ENCODE measurements around the gene SNCAIP.

SNCAIP gene

DNA sequence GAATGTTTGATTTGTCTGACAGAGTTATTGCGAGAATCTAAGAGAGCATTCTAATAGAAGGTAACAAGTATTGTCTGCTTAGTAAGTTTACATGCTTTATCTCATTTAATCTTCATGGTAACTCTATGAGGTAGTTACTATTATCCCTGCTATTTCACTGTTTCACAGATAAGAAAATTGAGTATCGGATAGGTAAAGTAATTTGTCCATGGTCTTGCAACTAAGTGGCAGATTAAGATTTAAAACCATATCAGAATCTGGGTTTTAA is 118.2 kb downstream of the SNCAIP start:
- DNase-seq = no peak

- no peak for DNase-seq
Measured at GRCh38 chr5:122431298-122431697, 119.3 kb downstream of the SNCAIP start.

DNA sequence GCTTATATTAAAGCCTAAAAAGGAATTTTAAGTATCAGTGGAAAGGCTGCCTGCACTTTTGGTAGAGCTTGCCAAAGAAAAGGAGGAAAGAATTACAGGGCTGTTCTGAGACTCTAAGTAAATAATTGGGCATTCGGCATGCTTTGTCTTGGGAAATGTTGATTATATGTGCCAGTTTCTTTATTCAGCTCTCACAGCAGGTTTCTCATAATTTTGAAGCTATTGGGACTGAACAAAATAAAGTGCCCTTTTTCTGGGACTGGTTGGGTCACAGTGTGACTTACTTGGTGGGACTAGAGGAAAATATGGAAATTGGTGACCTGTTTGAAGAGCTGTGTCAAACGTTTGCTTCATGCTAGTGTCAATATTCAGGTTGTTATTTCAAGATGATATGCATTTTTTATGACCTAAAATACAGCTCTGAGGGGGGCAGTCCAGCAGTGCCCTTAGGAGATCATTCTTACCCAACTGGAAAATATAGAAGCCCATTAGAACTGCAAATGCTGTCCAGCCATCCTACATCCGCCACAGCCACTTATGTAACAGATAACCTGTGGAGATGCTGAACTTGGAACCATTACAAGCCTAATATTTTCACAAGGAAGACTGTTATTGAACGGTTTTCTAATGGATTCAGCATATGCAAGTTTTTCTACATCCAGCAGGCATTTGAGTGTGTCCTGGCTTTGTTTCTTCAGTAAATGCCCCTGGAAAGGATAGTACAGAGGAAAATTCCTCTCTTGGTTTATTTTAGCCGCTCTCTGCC is 122.4 kb downstream of the SNCAIP start:
- DNase-seq = no peak

- DNase-seq = no peak
Measured at GRCh38 chr5:122435234-122435633, 123.2 kb downstream of the SNCAIP start.

DNA sequence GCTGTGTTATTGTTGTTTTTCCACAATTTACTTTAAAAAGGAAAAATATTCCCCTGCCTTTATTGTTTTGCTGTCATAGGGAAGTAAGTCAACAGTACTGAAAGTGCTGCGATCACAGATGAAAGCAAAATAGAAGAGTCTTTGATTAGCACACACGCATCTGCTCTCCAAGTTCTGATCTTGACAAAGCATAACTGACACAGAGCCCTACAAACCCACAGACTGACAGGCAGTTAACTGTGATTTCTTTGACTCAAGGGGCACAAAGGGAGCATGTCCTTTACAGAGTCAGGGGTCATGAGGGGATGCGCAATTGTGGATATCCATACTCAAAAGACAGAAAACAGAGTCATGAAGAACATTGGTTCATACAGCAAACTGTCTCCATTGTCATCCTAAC is 123.7 kb downstream of the SNCAIP start:
- DNase-seq = no peak

GRCh38 chr5:122436615-122437014 is 124.6 kb downstream of the SNCAIP start:
- DNase-seq = no peak

DNA sequence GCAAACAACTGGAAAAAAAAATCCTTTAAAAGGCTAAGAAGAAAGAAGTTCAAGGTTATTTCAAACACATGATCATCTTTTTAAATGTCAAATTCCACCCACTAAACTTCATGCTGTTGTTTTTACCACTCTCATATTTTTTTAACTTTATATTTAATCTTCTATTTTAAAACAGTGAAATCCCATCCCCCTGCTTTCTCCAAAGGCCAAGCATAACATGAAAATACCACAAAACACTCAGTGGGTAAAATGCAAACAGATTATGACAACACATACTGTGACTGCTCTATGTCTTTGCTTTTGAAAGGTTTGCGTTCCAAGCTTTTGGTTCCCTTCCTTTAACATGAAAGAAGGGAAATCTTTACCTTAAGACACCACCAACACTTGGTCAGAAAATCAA is 127.6 kb downstream of the SNCAIP start:
- no peak for DNase-seq

DNA sequence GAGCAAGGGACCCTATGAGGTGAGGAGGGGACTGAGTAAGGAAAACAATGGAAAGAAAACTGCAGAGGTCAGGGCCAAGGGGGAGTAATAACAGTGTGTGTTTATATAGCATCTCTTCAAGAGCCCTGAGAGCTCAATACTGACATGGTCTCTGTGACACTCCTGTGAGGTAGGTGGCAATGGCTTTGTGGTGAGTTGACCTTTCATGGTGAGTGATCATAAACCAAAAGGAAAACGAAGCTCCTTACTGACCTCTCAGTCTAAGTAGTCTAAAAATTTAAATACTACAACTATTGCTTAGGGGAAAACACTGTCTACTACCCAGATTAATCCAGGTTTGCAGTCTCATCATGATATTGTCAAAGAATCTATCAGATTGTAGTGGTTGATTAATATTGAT is 130.9 kb downstream of the SNCAIP start:
- DNase-seq = no peak

GRCh38 chr5:122444411-122444810 is 132.4 kb downstream of the SNCAIP start:
- DNase-seq = no peak

DNA sequence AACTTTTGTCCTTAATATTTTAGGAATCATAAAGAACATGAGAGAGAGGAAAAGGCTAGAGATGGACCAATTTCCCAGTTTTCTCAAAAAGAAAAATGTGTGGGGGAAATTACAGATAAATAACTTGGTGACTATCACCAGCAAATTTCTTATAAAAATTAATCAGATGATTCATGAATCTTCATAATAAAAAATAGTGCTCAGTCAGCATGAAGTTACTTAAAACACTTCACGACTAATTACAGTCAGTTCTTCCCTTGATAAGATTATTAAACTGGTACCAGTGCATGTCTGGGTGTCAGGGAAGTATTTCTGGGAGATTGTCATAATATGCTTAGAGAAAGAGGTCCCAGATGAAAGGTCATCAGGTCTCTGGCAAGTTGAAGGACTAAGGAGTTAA is 133.0 kb downstream of the SNCAIP start:
- DNase-seq = no peak

- no peak for DNase-seq
Measured at GRCh38 chr5:122447072-122447471, 135.0 kb downstream of the SNCAIP start.

GRCh38 chr5:122447879-122448278 is 135.8 kb downstream of the SNCAIP start:
- DNase-seq = no peak

DNA sequence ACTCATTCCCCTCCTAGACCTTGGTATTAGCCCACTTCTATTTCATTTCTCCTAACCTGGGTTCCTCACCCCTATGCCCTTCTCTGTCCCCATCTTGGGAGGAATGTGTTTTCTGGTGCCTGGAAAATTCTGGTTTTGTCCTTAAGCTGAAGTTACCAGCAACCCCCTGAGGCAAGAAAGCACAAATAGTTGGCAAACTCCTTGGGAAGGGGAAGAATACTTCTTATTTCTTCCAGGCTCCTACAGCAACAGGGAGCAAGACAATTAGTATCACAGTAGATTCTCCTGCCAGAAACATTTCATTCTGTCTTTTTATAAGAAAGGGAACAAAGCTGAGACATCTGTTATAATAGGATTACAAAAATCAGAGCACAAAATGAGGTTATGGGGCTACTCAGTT is 142.5 kb downstream of the SNCAIP start:
- DNase-seq = no peak

DNA sequence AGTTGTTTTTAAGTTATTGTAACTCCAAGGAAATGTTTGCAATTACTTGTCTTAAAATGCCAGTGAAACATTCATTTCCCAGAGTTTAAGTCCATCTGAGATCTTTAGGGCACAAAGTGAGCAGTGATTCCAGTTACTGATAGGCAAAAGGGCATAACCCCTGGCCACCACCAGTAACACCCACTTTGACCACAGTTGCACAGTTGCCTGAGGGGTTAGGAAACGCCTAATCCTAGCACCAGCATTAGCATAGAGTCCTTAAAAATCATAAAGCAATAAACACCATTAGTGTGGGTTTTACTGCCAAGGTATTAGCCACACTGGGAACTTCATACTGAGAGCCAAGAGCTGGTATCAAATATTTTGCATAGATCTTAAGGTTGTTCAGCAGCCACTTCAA is 143.9 kb downstream of the SNCAIP start:
- no peak for DNase-seq

DNA sequence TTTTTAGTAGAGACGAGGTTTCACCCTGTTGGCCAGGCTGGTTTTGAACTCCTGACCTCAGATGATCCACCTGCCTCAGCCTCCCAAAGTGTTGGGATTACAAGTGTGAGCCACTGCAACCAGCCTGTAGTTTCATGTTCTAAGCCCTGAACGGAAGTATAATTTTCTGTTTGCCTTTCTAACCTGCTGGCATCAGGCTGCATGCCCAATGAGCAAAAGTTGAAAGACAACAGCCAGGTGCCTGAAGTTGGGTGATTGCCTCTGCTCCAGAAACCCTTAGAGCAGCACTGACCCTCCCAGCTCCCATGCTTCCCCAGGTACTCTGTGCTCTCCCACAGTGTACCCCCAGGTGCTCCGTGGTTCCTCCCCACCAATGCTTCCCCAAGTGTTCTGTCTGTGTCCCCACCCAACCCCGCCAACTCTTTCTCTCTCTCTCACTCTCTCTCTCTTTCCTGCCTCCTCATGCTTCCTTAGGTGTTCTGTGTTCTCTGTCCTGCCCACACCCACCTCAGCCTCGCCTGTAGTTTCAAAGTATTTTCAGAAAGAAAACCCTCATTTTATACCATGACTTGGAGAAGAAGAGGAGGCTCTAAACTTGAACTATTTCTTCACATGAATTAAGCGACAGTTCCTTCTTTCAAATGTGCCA is 145.3 kb downstream of the SNCAIP start:
- no peak for DNase-seq

DNA sequence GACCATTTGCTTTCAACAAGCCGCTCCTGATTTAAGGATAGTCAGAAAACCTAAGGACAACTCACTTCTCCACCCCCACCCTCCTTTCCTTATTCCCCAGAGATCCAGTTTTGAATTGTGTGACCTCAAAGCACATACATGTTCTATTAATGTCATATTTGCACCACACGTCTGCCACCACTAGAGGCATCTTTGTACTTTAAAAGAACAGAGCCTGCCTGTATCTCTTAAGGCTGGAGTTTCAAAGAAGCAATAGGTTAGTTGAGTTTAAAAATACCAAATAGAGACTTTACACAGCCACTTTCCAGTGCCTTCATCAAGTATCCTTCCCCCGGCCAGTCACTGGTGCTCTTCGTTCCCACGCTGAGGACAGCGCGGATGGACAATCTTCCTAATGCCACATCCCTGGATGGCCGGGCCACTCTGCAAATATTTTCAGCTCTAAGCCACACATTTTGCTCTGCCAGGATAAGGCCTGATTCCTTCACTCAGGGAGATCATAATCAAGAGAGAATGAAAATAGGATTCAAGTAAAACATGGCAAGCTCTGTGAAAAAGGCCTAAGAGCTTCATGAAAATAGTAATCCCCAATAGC is 146.3 kb downstream of the SNCAIP start:
- no peak for DNase-seq

GRCh38 chr5:122462486-122462885 is 150.4 kb downstream of the SNCAIP start:
- no peak for DNase-seq

DNA sequence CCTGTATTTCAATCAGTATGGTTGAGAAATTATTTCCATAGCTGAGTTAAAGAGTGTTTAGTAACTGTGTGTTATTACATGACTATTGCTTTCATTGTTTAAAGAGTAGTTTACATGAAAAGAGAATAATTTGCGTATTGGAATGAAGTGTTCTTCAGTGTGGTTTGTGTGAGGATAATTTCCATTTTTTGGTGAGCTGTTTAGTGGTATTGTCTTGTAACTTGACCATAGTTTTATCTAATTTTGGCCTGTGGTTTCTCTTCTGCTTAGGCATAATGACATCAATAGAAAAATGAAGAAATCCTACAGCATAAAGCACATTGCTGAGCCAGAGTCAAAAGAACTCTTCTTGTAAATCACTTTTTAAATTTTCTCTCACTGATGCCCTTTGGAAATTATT is 151.2 kb downstream of the SNCAIP start:
- no peak for DNase-seq

DNA sequence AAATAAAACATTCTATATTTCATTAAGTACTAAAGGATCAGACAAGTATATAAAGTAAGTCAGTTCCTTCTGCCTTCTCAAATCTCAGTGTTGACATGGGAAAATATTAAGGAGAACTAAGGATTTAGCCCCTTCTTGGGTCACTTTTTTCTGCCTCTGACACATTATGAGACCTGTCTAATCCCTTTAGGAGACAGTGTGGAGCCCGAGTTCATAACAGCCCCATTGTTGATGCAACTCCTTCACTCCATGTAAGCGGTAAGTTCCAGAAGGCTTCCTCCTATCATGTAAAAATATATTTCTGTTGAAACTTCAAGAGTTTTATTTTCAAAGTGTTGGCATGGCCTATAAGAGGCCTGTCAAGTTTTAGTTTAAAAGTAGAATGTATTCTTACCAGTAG is 152.2 kb downstream of the SNCAIP start:
- no peak for DNase-seq

- no peak for DNase-seq
Measured at GRCh38 chr5:122465031-122465577, 153.1 kb downstream of the SNCAIP start.

- DNase-seq = no peak
Measured at GRCh38 chr5:122465994-122466393, 154.0 kb downstream of the SNCAIP start.

GRCh38 chr5:122468351-122469116 is 156.5 kb downstream of the SNCAIP start:
- no peak for DNase-seq

- no peak for DNase-seq
Measured at GRCh38 chr5:122469384-122469919, 157.4 kb downstream of the SNCAIP start.

All from CD4-positive, alpha-beta T cell treated with Interleukin-17A for 4 hours (primary cell).